ENCODE measurements around the gene KRT1.

The KRT1 gene

DNA sequence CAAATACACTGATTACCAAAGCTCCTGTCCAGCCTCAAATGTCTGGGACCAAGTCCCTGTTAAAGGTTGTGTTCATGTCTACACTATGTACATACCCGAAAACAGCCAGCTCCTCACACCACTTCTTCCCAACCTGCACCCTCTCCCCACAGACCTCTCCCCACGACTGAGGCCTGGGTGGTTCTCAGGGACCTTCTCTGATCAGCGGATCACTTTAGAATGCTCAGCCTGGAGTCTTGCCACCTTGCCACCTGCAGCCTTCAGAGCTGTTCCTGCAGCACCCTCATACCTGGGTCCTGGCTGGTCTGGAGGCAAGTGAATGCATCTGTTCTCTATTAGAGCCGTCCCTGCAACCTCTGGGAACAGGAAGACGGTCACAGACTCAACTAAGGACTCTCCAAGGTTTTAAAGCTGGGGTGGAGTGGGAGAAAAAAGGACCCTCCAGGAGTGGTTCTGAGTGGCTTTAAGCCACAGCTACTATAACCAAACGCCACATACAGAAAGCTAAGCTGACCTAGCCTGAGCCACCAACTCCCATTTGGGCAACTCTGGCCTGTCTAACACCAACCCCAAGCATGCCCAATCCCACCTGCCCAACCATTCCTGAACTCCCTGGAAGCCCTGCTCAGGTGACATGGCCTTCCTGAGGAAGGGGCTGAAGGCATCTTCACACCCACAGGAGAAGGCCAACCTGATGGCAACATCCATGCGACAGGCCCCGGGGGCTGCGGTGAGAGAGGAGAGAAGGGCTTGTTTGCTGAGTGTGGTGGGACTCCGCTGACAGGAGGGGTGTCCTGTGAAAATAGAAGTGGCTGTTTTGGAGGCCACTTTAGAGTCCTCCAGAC lies 36.8 kb downstream of the KRT1 start:
- no peak overlapping the region for H3K4me3 ChIP-seq (ENCODE audit: low read depth, low read length)
- no peaks in the 10 kb centered on the region for H3K4me1 ChIP-seq (ENCODE audit: control insufficient read depth, insufficient read depth, low read length)
- H3K9me3 ChIP-seq (ENCODE audit: control insufficient read depth, insufficient read depth, low read length), result no peaks in the 10 kb centered on the region
- H3K9ac ChIP-seq (ENCODE audit: low read depth, low read length), result no peak overlapping the region
- H3K27me3 ChIP-seq (ENCODE audit: control insufficient read depth, insufficient read depth, low read length), result no peaks in the 10 kb centered on the region
- no peaks in the 10 kb centered on the region for H3K36me3 ChIP-seq (ENCODE audit: control insufficient read depth, insufficient read depth, low read length)

DNA sequence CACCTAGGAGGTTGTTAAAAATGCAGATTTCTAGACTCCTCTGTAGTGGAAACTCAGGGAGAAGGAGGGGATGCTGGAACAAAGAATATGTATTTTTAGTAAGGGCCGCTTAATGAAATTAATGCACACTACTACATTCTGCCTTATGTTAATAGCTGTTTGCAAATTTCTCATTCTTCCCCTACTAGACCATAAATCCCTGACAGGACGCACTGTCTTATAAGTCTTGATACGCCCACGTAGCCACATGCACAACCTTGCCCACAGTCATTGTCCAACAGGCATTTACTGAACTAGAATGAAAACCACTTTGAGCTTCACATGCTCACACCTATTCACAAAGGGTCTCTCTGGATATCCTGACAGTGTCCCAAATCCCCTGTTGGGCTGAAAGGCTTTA lies 38.7 kb downstream of the KRT1 start:
- Histone ChIP-seq H3K9me3 (ENCODE audit: control insufficient read depth, insufficient read depth, low read length) (no peaks in the 10 kb centered on the region), H3K36me3 (ENCODE audit: control insufficient read depth, insufficient read depth, low read length) (no peaks in the 10 kb centered on the region), H3K4me3 (ENCODE audit: low read depth, low read length) (no peak overlapping the region), H3K9ac (ENCODE audit: low read depth, low read length) (no peak overlapping the region), H3K4me1 (ENCODE audit: control insufficient read depth, insufficient read depth, low read length) (no peaks in the 10 kb centered on the region), H3K27me3 (ENCODE audit: control insufficient read depth, insufficient read depth, low read length) (no peaks in the 10 kb centered on the region)

DNA sequence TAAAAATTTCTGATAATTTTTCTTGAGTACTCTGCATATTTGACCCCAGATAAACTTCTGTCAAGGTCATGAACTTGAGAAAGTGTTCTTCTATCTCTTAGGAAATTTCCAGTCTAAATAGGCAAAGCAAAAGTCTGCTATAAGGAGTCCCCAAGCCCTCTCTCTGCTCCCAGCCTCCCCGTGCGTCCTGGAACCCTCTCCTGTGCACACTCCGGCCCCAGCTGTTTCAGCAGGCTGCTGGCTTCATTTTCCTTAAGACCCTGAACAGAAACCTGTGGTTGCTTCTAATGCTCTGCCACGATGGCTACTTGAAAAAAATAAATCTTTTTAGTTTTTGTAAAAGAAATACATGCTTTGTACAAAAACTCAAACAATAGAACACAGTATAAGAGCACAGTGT lies 42.9 kb downstream of the KRT1 start:
- no peaks in the 10 kb centered on the region for H3K4me1 ChIP-seq (ENCODE audit: control insufficient read depth, insufficient read depth, low read length)
- no peaks in the 10 kb centered on the region for H3K27me3 ChIP-seq (ENCODE audit: control insufficient read depth, insufficient read depth, low read length)
- no peak overlapping the region for H3K9ac ChIP-seq (ENCODE audit: low read depth, low read length)
- H3K9me3 ChIP-seq (ENCODE audit: control insufficient read depth, insufficient read depth, low read length), result no peaks in the 10 kb centered on the region
- H3K36me3 ChIP-seq (ENCODE audit: control insufficient read depth, insufficient read depth, low read length), result no peaks in the 10 kb centered on the region
- H3K4me3 ChIP-seq (ENCODE audit: low read depth, low read length), result no peak overlapping the region

DNA sequence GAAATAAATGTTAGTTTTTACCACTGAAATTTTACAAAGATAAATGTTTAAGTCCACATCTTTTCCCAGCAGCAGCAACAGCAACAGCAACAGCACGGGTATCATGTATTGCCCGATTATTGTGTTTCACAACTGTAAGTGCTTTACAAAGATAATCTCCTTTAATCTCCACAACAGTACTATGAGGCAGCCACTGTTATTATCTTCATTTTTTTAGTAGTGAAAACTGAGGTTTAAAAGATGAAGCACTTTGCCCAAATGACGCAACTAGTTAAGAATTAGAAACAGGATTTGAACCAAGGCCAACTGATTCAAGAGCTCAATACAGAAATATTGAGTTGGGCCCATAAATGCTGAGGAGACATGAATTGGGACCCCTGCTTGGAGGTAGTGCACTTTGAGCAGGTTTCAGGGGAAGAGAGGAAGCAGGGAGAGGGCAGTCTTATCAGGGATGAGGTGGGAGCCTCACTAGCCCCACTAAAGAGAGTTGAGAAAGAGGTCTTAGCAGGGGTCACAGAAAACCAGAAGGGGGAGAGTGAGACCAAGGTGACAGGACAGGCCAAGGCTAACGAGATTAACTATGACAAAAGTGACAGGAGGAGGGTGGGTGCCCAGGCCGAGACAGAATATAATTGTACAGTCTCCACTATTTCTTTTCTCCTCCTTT lies 43.5 kb downstream of the KRT1 start:
- Histone ChIP-seq H3K4me1 (ENCODE audit: control insufficient read depth, insufficient read depth, low read length) (no peaks in the 10 kb centered on the region), H3K9ac (ENCODE audit: low read depth, low read length) (no peak overlapping the region), H3K4me3 (ENCODE audit: low read depth, low read length) (no peak overlapping the region), H3K27me3 (ENCODE audit: control insufficient read depth, insufficient read depth, low read length) (no peaks in the 10 kb centered on the region), H3K36me3 (ENCODE audit: control insufficient read depth, insufficient read depth, low read length) (no peaks in the 10 kb centered on the region), H3K9me3 (ENCODE audit: control insufficient read depth, insufficient read depth, low read length) (no peaks in the 10 kb centered on the region)

DNA sequence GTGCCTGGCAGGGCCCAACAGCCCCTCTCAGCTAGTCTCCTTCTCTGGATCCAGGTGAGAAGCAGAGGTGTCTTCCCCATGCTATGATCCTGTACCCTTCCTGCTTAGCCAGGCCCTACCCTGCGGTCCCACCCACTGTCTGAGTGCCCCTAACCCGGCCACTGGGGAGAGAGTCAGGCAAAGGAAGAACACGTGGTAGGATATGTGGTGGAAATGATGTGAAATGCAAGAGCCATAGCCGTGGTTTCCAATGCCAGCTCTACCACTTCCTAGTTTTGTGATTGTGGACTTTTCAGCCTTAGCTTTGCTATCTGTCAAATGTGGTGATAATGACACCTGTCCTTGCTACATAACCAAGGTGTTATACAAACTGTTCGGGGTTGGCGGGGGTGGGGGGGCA lies 44.0 kb downstream of the KRT1 start:
- Histone ChIP-seq H3K4me3 (ENCODE audit: low read depth, low read length) (no peak overlapping the region), H3K4me1 (ENCODE audit: control insufficient read depth, insufficient read depth, low read length) (no peaks in the 10 kb centered on the region), H3K9ac (ENCODE audit: low read depth, low read length) (no peak overlapping the region), H3K9me3 (ENCODE audit: control insufficient read depth, insufficient read depth, low read length) (no peaks in the 10 kb centered on the region), H3K36me3 (ENCODE audit: control insufficient read depth, insufficient read depth, low read length) (no peaks in the 10 kb centered on the region), H3K27me3 (ENCODE audit: control insufficient read depth, insufficient read depth, low read length) (no peaks in the 10 kb centered on the region)

DNA sequence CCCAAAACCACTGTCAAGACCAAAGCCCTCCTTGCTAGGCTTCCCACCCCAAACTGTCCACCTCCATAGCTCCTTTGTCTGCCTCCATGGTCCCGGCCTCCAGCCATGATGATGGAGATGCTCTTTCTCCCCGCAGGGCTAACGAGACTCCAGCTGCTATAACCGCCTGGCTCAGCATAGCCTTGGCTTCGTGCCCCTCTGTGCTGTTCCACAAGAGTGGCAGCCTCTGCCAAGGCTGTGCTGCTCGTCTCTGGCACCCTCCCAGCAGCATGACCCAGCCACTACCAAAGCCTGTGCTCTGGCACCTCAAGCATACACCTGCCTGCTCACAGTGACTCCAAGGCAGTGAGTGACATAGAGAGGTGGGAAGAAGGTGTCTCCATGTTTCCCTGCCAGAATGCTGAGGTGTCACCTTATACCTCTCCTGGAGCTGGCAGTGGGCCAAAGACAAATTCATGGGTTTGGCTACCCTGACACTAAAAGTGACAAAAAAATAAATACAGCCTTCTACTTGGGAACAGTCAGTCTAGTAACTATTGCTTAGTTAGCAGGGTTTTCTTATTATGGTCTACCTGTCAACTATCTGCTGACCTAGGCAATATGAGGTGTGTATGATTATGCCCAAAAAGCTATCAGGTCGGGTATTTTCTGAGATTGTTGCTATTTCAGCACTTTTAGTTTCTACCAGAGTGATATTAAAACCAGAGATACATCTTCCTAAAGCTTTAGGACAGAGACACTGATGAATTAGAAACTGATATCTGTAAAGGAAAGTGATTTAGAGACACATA lies 45.7 kb downstream of the KRT1 start:
- no peaks in the 10 kb centered on the region for H3K36me3 ChIP-seq (ENCODE audit: control insufficient read depth, insufficient read depth, low read length)
- H3K9ac ChIP-seq (ENCODE audit: low read depth, low read length), result no peak overlapping the region
- H3K9me3 ChIP-seq (ENCODE audit: control insufficient read depth, insufficient read depth, low read length), result no peaks in the 10 kb centered on the region
- H3K4me1 ChIP-seq (ENCODE audit: control insufficient read depth, insufficient read depth, low read length), result no peaks in the 10 kb centered on the region
- no peaks in the 10 kb centered on the region for H3K27me3 ChIP-seq (ENCODE audit: control insufficient read depth, insufficient read depth, low read length)
- H3K4me3 ChIP-seq (ENCODE audit: low read depth, low read length), result no peak overlapping the region

DNA sequence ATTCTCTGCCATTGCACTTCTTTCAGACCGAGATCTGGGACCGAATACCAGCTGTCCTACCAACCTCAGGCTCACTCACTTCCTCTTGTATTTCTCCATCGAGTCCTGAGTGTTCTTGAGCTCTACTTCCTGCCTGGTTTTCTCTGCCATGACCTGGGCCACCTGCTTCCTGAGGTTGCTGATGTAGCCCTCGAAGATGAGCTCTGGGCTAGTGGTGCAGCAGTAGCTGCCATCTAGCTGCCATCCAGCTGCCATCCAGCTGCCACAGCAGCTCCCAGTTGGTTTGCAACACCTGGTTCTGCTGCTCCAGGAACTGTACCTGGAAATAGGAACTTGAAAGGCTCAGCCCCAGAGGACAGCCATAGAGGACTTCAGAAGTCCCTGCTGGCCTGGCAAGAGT lies 46.8 kb downstream of the KRT1 start:
- no peaks in the 10 kb centered on the region for H3K36me3 ChIP-seq (ENCODE audit: control insufficient read depth, insufficient read depth, low read length)
- H3K9me3 ChIP-seq (ENCODE audit: control insufficient read depth, insufficient read depth, low read length), result no peaks in the 10 kb centered on the region
- no peak overlapping the region for H3K4me3 ChIP-seq (ENCODE audit: low read depth, low read length)
- no peak overlapping the region for H3K9ac ChIP-seq (ENCODE audit: low read depth, low read length)
- H3K27me3 ChIP-seq (ENCODE audit: control insufficient read depth, insufficient read depth, low read length), result no peaks in the 10 kb centered on the region
- no peaks in the 10 kb centered on the region for H3K4me1 ChIP-seq (ENCODE audit: control insufficient read depth, insufficient read depth, low read length)

DNA sequence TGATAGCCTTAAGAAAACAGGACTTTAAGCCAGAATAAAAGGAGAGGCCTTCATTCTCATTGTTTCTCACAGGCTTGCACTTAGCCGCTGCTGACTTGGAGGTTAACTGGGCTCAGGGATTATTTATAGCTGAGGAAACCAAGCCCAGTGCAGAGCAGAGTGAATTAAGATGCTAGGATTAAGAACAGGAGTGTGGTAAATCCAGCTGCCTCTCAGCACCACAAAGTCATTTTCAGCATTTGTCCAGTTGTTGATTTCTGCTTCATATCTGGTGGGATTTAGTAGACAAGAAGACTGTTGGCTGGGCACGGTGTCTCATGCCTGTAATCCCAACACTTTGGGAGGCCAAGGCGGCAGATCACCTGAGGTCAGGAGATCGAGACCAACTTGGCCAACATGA lies 47.6 kb downstream of the KRT1 start:
- no peak overlapping the region for H3K9ac ChIP-seq (ENCODE audit: low read depth, low read length)
- H3K4me3 ChIP-seq (ENCODE audit: low read depth, low read length), result no peak overlapping the region
- H3K27me3 ChIP-seq (ENCODE audit: control insufficient read depth, insufficient read depth, low read length), result no peaks in the 10 kb centered on the region
- no peaks in the 10 kb centered on the region for H3K36me3 ChIP-seq (ENCODE audit: control insufficient read depth, insufficient read depth, low read length)
- no peaks in the 10 kb centered on the region for H3K4me1 ChIP-seq (ENCODE audit: control insufficient read depth, insufficient read depth, low read length)
- no peaks in the 10 kb centered on the region for H3K9me3 ChIP-seq (ENCODE audit: control insufficient read depth, insufficient read depth, low read length)

DNA sequence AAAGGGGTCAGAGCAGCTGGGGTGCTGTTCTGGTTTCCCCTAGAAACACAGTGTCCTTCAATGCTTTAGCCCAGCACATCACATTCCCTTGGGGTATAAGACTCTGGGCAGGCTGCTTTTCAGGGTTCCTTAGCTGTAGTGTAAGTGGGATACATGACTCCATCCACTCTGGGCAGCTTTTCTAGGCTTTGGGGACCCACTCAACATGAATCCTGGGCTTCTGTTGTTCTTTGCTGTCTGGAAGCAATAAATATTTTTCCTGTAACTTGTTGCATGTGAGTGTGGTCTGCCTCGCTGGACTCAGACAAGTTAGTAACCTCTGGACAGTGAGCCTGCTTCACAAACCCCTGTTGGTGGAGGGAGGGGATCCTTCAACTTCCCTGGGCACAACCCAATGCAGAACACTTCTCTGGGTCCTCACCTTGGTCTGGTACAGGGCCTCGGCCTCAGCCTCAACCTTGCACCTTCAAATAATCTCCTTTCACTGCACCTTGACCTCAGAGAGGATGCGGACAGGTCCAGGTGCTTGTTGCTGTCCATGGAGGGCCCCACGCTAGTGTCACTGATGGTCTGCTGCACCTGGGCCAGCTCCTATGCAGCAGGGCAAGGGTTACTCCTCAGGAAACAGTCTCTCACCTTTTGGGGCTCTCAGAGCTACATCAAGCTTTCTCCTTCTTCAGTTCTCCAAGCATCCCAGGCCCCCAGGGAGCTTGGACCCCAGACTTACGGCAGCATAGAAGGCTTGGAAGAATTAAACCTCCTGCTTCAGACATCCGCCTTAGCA lies 48.3 kb downstream of the KRT1 start:
- Histone ChIP-seq H3K9me3 (ENCODE audit: control insufficient read depth, insufficient read depth, low read length) (no peaks in the 10 kb centered on the region), H3K36me3 (ENCODE audit: control insufficient read depth, insufficient read depth, low read length) (no peaks in the 10 kb centered on the region), H3K9ac (ENCODE audit: low read depth, low read length) (no peak overlapping the region), H3K4me1 (ENCODE audit: control insufficient read depth, insufficient read depth, low read length) (no peaks in the 10 kb centered on the region), H3K27me3 (ENCODE audit: control insufficient read depth, insufficient read depth, low read length) (no peaks in the 10 kb centered on the region), H3K4me3 (ENCODE audit: low read depth, low read length) (no peak overlapping the region)

DNA sequence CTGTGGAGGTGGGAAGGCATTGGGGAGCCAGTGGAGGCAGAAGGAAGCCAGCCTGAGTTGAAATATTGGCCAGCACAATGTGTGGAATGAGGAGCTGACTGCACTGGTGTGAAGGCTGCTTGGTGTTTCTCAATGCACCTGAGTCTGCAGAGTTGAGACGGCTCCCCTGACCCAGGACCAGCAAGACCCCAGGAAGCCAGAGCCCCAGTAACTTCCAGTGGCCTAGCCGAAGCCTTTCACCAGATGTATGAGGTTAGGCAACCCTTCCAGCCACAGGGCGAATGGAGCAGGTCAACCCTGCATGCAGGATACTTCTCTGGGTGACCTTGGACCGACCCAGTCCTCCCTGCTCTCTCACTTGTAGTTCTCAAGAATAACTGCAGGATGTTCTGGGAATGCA lies 48.9 kb downstream of the KRT1 start:
- Histone ChIP-seq H3K9me3 (ENCODE audit: control insufficient read depth, insufficient read depth, low read length) (no peaks in the 10 kb centered on the region), H3K9ac (ENCODE audit: low read depth, low read length) (no peak overlapping the region), H3K4me3 (ENCODE audit: low read depth, low read length) (no peak overlapping the region), H3K36me3 (ENCODE audit: control insufficient read depth, insufficient read depth, low read length) (no peaks in the 10 kb centered on the region), H3K4me1 (ENCODE audit: control insufficient read depth, insufficient read depth, low read length) (no peaks in the 10 kb centered on the region), H3K27me3 (ENCODE audit: control insufficient read depth, insufficient read depth, low read length) (no peaks in the 10 kb centered on the region)

DNA sequence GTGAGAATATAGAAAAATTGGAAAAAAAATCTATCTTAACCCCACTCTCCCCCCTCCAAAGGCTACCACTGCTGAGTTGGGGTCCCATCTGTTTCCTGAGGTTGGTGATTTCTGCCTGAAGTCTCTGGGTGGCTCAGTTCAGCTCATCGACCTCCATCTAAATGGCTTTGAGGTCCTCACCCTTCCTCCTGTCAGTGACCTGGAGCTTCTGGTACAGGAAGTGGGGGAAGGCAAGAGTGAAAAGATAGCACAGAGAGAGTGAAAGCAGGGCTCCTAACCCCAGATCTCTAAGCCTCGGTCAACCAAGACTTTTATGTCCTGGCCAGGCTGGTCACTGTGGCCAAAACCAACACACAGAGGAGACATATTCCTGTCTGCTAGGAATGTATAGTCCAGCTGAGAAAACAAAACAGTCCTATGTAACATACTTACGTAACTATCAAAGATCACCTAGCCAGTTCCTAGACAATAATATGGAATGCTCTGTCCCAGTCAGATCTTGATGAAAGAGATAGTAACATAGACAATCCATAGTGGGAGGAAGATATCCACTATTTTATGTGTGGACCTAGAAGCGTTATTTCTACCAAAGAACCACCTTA lies 49.5 kb downstream of the KRT1 start:
- Histone ChIP-seq H3K27me3 (ENCODE audit: control insufficient read depth, insufficient read depth, low read length) (no peaks in the 10 kb centered on the region), H3K4me3 (ENCODE audit: low read depth, low read length) (no peak overlapping the region), H3K36me3 (ENCODE audit: control insufficient read depth, insufficient read depth, low read length) (no peaks in the 10 kb centered on the region), H3K9ac (ENCODE audit: low read depth, low read length) (no peak overlapping the region), H3K9me3 (ENCODE audit: control insufficient read depth, insufficient read depth, low read length) (no peaks in the 10 kb centered on the region), H3K4me1 (ENCODE audit: control insufficient read depth, insufficient read depth, low read length) (no peaks in the 10 kb centered on the region)

All from iPS-15b (cell line).